Left ventricle myocardium superior (tissue), 1 donor: ENCODE measurements around the gene LRRC75B. TPM values are rescaled to one million over a fixed set of nuclear protein-coding genes. Genes with fewer than 3 reads are reported as not detected.
"Not testable (repeated sequence)": the region's sequence is repeated elsewhere in the genome, so short reads cannot be mapped to it uniquely, and the experiment has no call there.

ENCODE experiments used
- ATAC-seq: fragments of 200-7000 bp; cut with Tn5 transposase; one replicate; pipeline ENCODE4 v1.9.1; 2020; ENCODE audit warnings: mild to moderate bottlenecking, moderate library complexity
- DNase-seq: peaks from one replicate; pipeline ENCODE4 v3.0.0-alpha.2; 2020
- intact Hi-C: fragments of 100-400 bp; cut with micrococcal nuclease; formaldehyde crosslinking; loops from one replicate; pipeline ENCODE4 v1.11.0; 2022
- long read RNA-seq: library from polyadenylated mRNA; unstranded; transcript quantifications from one replicate; pipeline ENCODE4 v2.0.0, GENCODE V29; 2021
- total RNA-seq: library from RNA; stranded (reverse); fragmentation: NEBNext Ultra II Directional; extraction: Animal tissue kit (Norgen Biotek cat#: 25700); gene quantifications from one replicate; pipeline ENCODE4 v1.2.1, GENCODE V29; 2021
- donor health status: DM: no; HTN: yes; CAD: no; lungs with severe emphysema.

LRRC75B gene
- total RNA-seq = 6.9 TPM
- long read RNA-seq, partial matches to known transcripts = 0 of 15 reads
- long read RNA-seq, other reads (novel, unspliced or antisense) = 10 of 15 reads

- ATAC-seq (peak; percentile 95), DNase-seq (peak; percentile 96)
- intact Hi-C loops = no loop called here
Measured at GRCh38 chr22:24592851-24593558, at the start of gene LRRC75B. LRRC75B (minus strand) TSS chr22:24593073; CDS start chr22:24593039, 34 bp downstream.

- ATAC-seq, intact Hi-C loops, DNase-seq: not testable (repeated sequence)
Measured at GRCh38 chr22:24642307-24642706, 49.4 kb upstream of the LRRC75B start.

- intact Hi-C loops, DNase-seq, ATAC-seq: not testable (repeated sequence)
Measured at GRCh38 chr22:24636513-24636912, 43.6 kb upstream of the LRRC75B start.

- intact Hi-C loops, DNase-seq, ATAC-seq: not testable (repeated sequence)
Measured at GRCh38 chr22:24634776-24635389, 42.0 kb upstream of the LRRC75B start.

- ATAC-seq, DNase-seq: not testable (repeated sequence)
Measured at GRCh38 chr22:24633231-24634023, 40.6 kb upstream of the LRRC75B start.

GRCh38 chr22:24632642-24633041 is 39.8 kb upstream of the LRRC75B start:
- ATAC-seq, DNase-seq, intact Hi-C loops: not testable (repeated sequence)

More at GRCh38 chr22:24633231-24634023, 40.6 kb upstream of the LRRC75B start:
- intact Hi-C loops = not testable (repeated sequence)

- intact Hi-C loops = not testable (repeated sequence)
- DNase-seq (peak; percentile 60), ATAC-seq (peak; percentile 32)
Measured at GRCh38 chr22:24631430-24632122, 38.7 kb upstream of the LRRC75B start.

GRCh38 chr22:24630812-24631427 is 38.0 kb upstream of the LRRC75B start:
- ATAC-seq, intact Hi-C loops, DNase-seq: not testable (repeated sequence)

- intact Hi-C loops, ATAC-seq, DNase-seq: not testable (repeated sequence)
Measured at GRCh38 chr22:24629069-24629468, 36.2 kb upstream of the LRRC75B start.

GRCh38 chr22:24627911-24628310 is 35.0 kb upstream of the LRRC75B start:
- DNase-seq, intact Hi-C loops, ATAC-seq: not testable (repeated sequence)

GRCh38 chr22:24622596-24622995 is 29.7 kb upstream of the LRRC75B start:
- ATAC-seq, DNase-seq, intact Hi-C loops: not testable (repeated sequence)

GRCh38 chr22:24621244-24621643 is 28.4 kb upstream of the LRRC75B start:
- ATAC-seq, DNase-seq, intact Hi-C loops: not testable (repeated sequence)

- intact Hi-C loops, ATAC-seq, DNase-seq: not testable (repeated sequence)
Measured at GRCh38 chr22:24614794-24615193, 21.9 kb upstream of the LRRC75B start.

- DNase-seq, ATAC-seq, intact Hi-C loops: not testable (repeated sequence)
Measured at GRCh38 chr22:24609888-24610287, 17.0 kb upstream of the LRRC75B start.

GRCh38 chr22:24608327-24608726 is 15.5 kb upstream of the LRRC75B start:
- intact Hi-C loops, ATAC-seq, DNase-seq: not testable (repeated sequence)

GRCh38 chr22:24607429-24607983 is 14.6 kb upstream of the LRRC75B start:
- intact Hi-C loops, DNase-seq: not testable (repeated sequence)
- ATAC-seq = peak; percentile 30

- intact Hi-C loops, ATAC-seq, DNase-seq: not testable (repeated sequence)
Measured at GRCh38 chr22:24606340-24606739, 13.5 kb upstream of the LRRC75B start.
